Neural progenitor cell (in vitro differentiated cells): ENCODE data around the gene SCUBE3. TPM values are rescaled to one million over a fixed set of nuclear protein-coding genes. Genes with fewer than 3 reads are reported as not detected.

Source experiments
- DNase-seq: peaks from one replicate; pipeline ENCODE4 v3.0.0-alpha.2; 2016; ENCODE audit warnings: low spot score
- H2AFZ ChIP-seq: fragments of 200-600 bp; sonication (generic); replicated peaks from 2 replicates; pipeline ENCODE4 v1.6.1; 2016; ENCODE audit warnings: antibody characterized with exemption
- H3F3A ChIP-seq: fragments of 200-600 bp; sonication (generic); 2 replicates; pipeline ENCODE4 v1.6.1; 2016; ENCODE audit warnings: antibody characterized with exemption, low read depth
- H3K27ac ChIP-seq: fragments of 200-600 bp; sonication (generic); 2 replicates; pipeline ENCODE4 v1.5.1; 2016; ENCODE audit warnings: mild to moderate bottlenecking
- H3K27me3 ChIP-seq: fragments of 200-600 bp; sonication (generic); 2 replicates; pipeline ENCODE4 v1.6.1; 2016; ENCODE audit warnings: mild to moderate bottlenecking, moderate library complexity
- H3K36me3 ChIP-seq: fragments of 200-600 bp; sonication (generic); 2 replicates; pipeline ENCODE4 v1.5.1; 2016
- H3K4me1 ChIP-seq: fragments of 200-600 bp; sonication (generic); 2 replicates; pipeline ENCODE4 v1.6.1; 2016; ENCODE audit warnings: mixed run types
- H3K4me2 ChIP-seq: fragments of 200-600 bp; sonication (generic); 2 replicates; pipeline ENCODE4 v1.6.1; 2016
- H3K4me3 ChIP-seq: fragments of 200-600 bp; sonication (generic); 2 replicates; pipeline ENCODE4 v1.5.1; 2016
- H3K79me2 ChIP-seq: fragments of 200-600 bp; sonication (generic); 2 replicates; pipeline ENCODE4 v1.6.1; 2016; ENCODE audit warnings: low read depth
- H3K9ac ChIP-seq: fragments of 200-600 bp; sonication (generic); 2 replicates; pipeline ENCODE4 v1.6.1; 2016
- H3K9me3 ChIP-seq: fragments of 200-600 bp; sonication (generic); 2 replicates; pipeline ENCODE4 v1.5.1; 2016; ENCODE audit warnings: low read depth
- H4K20me1 ChIP-seq: fragments of 200-600 bp; sonication (generic); 2 replicates; pipeline ENCODE4 v1.6.1; 2016; ENCODE audit warnings: low read depth
- H3K27ac Mint-ChIP-seq: 3 replicates; pipeline ENCODE4 v1.8.0; 2021; ENCODE audit warnings: mixed read lengths
- H3K27me3 Mint-ChIP-seq: 2 replicates; pipeline ENCODE4 v1.8.0; 2022; ENCODE audit warnings: low read depth, mild to moderate bottlenecking, inconsistent platforms, moderate library complexity, mixed read lengths; ENCODE audit not compliant: insufficient read depth
- H3K36me3 Mint-ChIP-seq: 3 replicates; pipeline ENCODE4 v1.8.0; 2021; ENCODE audit warnings: mixed read lengths
- H3K4me1 Mint-ChIP-seq: 3 replicates; pipeline ENCODE4 v1.8.0; 2021; ENCODE audit warnings: mixed read lengths
- H3K4me3 Mint-ChIP-seq: 3 replicates; pipeline ENCODE4 v1.8.0; 2021; ENCODE audit warnings: mild to moderate bottlenecking, moderate library complexity, mixed read lengths
- H3K9me3 Mint-ChIP-seq: 3 replicates; pipeline ENCODE4 v1.8.0; 2020; ENCODE audit warnings: mixed read lengths
- EZH2 ChIP-seq: fragments of 200-600 bp; sonication (generic); IDR thresholded peaks from 2 replicates; pipeline ENCODE4 v1.6.1; 2017; ENCODE audit warnings: antibody characterized with exemption, mild to moderate bottlenecking, moderate library complexity
- EZH2phosphoT487 ChIP-seq: fragments of 200-600 bp; sonication (generic); IDR thresholded peaks from 2 replicates; pipeline ENCODE4 v1.6.1; 2017; ENCODE audit warnings: antibody characterized with exemption
- total RNA-seq: library from RNA; depleted of rRNA; stranded (reverse); fragments of >200 nt; gene quantifications from 2 replicates; pipeline ENCODE4 v1.2.3, GENCODE V29; 2015; ENCODE audit warnings: low replicate concordance
- TF ChIP-seq, protein P1 (sequence below): fragments of 200-600 bp; sonication (generic); IDR thresholded peaks from 2 replicates; pipeline ENCODE4 v1.5.1; 2017; ENCODE audit warnings: antibody characterized with exemption, mild to moderate bottlenecking

SCUBE3 gene
- total RNA-seq, 1 donor from 2014 or later, result 11.4 TPM

DNA sequence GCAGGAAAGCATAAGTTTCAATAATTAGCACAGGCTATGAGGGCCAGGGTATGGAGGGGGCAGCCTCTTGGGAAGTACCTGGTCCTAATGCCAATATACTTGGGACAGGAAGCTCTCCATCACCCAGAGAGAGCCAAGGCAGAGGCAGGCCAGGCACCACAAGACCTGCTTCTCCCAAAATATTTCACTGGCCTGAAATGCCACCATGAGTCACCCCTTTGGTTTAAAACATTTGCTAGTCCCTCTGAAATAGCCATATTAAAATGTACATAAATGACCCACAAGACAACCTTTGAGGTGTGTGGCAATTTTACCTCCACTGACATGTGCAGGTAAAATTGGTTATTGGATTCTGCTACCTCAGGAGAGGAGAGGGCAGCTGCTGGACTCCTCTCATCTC lies 23.4 kb upstream of the SCUBE3 start:
- Mint-ChIP-seq H3K27me3 (peaks cover 9% of the 10 kb centered on the region), H3K36me3 (no peaks in the 10 kb centered on the region), H3K4me3 (no peak overlapping the region), H3K9me3 (no peaks in the 10 kb centered on the region), H3K27ac (no peak overlapping the region), H3K4me1 (peaks cover 18% of the 10 kb centered on the region)
- Histone ChIP-seq H3F3A (peaks cover 7% of the 10 kb centered on the region), H3K4me3 (no peak overlapping the region), H3K9ac (no peak overlapping the region), H3K4me1 (peaks cover 18% of the 10 kb centered on the region), H3K27ac (no peak overlapping the region), H3K27me3 (no peaks in the 10 kb centered on the region), H3K4me2 (no peak overlapping the region), H3K9me3 (no peaks in the 10 kb centered on the region), H3K79me2 (no peaks in the 10 kb centered on the region), H4K20me1 (no peaks in the 10 kb centered on the region), H2AFZ (no peak overlapping the region), H3K36me3 (no peaks in the 10 kb centered on the region)
- DNase-seq, result no peak
- TF ChIP-seq EZH2 (no peak), EZH2phosphoT487 (no peak)
- TF ChIP-seq, protein P1, sequence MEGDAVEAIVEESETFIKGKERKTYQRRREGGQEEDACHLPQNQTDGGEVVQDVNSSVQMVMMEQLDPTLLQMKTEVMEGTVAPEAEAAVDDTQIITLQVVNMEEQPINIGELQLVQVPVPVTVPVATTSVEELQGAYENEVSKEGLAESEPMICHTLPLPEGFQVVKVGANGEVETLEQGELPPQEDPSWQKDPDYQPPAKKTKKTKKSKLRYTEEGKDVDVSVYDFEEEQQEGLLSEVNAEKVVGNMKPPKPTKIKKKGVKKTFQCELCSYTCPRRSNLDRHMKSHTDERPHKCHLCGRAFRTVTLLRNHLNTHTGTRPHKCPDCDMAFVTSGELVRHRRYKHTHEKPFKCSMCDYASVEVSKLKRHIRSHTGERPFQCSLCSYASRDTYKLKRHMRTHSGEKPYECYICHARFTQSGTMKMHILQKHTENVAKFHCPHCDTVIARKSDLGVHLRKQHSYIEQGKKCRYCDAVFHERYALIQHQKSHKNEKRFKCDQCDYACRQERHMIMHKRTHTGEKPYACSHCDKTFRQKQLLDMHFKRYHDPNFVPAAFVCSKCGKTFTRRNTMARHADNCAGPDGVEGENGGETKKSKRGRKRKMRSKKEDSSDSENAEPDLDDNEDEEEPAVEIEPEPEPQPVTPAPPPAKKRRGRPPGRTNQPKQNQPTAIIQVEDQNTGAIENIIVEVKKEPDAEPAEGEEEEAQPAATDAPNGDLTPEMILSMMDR, result no peak

DNA sequence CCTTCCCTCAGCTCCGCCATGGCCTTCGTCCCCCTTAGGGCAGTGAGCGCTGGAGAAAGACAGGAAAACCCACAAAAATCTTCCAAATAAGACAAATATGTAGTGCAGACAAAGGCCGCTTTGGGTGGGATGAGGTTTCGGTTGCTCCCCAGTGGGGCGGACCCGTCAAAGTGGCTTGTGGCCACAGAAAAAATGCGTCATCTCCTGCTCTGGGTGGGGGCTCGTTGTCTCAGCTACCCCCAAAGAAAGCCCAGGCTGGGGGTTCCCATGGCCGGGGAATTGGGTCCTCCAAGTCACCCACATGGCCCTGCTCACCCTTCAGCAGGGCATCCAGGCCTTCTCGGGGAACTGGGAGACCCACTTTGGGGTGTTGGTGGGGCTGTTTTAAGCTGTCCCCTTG lies 21.9 kb upstream of the SCUBE3 start:
- DNase-seq, result no peak
- Mint-ChIP-seq H3K9me3 (no peaks in the 10 kb centered on the region), H3K36me3 (no peaks in the 10 kb centered on the region), H3K4me1 (peaks cover 15% of the 10 kb centered on the region), H3K27ac (no peak overlapping the region), H3K4me3 (no peak overlapping the region), H3K27me3 (peaks cover 9% of the 10 kb centered on the region)
- Histone ChIP-seq H3K4me1 (peaks cover 18% of the 10 kb centered on the region), H3K4me3 (no peak overlapping the region), H3K4me2 (peak overlapping the region; percentile 8), H3K9me3 (no peaks in the 10 kb centered on the region), H3K36me3 (no peaks in the 10 kb centered on the region), H3K27me3 (no peaks in the 10 kb centered on the region), H3K27ac (no peak overlapping the region), H3F3A (peaks cover 7% of the 10 kb centered on the region), H3K9ac (no peak overlapping the region), H4K20me1 (no peaks in the 10 kb centered on the region), H3K79me2 (no peaks in the 10 kb centered on the region), H2AFZ (no peak overlapping the region)
- TF ChIP-seq, protein P1, result no peak
- TF ChIP-seq EZH2 (no peak), EZH2phosphoT487 (no peak)

DNA sequence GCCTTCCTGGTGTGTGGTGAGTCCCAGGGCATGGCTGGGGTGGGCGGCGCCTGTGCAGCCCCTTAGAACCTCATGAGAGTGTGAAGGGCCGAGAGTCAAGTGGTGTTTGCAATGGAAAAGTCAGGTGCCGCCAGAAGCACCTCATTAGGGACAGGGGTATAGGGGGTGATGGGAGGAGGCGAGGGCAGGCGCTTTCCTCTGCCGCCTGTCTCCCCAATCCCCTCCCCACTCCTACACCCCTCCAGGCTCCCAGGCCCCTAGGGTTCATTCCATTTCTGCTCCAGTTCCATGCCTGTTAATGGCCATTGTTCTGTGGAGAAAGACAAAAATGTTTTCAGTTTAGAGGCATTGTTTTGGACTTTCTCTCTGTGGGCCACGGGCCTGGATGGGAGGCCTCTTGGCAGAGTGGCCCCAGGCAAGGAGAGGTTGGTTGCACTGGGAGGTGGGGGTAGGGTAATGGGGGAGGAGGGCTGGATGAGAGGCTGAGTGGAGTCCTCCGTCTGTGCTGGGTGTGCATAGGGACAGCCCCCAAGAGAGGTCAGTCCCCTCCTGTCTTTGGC lies 21.4 kb upstream of the SCUBE3 start:
- H3K79me2 ChIP-seq, result no peaks in the 10 kb centered on the region
- H3K9me3 Mint-ChIP-seq, result no peaks in the 10 kb centered on the region
- H2AFZ ChIP-seq, result no peak overlapping the region
- H3K36me3 Mint-ChIP-seq, result no peaks in the 10 kb centered on the region
- no peaks in the 10 kb centered on the region for H4K20me1 ChIP-seq
- no peaks in the 10 kb centered on the region for H3K27me3 ChIP-seq
- peak overlapping the region; percentile 8 for H3K4me2 ChIP-seq
- H3K36me3 ChIP-seq, result no peaks in the 10 kb centered on the region
- DNase-seq, result no peak
- H3K27ac Mint-ChIP-seq, result peak overlapping the region; percentile 36
- H3K9ac ChIP-seq, result no peak overlapping the region
- H3K4me1 ChIP-seq, result peaks cover 18% of the 10 kb centered on the region
- no peak overlapping the region for H3K4me3 ChIP-seq
- H3K9me3 ChIP-seq, result no peaks in the 10 kb centered on the region
- peaks cover 15% of the 10 kb centered on the region for H3K4me1 Mint-ChIP-seq
- H3F3A ChIP-seq, result peaks cover 7% of the 10 kb centered on the region
- H3K27me3 Mint-ChIP-seq, result peaks cover 9% of the 10 kb centered on the region
- no peak overlapping the region for H3K4me3 Mint-ChIP-seq
- no peak overlapping the region for H3K27ac ChIP-seq
- TF ChIP-seq EZH2phosphoT487 (no peak), EZH2 (no peak)
- TF ChIP-seq, protein P1, result no peak
